ENCODE results near the gene UBAP2.
A peak's percentile ranks its signal among the peaks of the same experiment; 100 is the strongest.

The UBAP2 gene

GRCh38 chr9:33921967-33922895 lies 126.5 kb downstream of the UBAP2 start:
- DNase-seq (ENCODE audit: low read depth), result peak; percentile 34

GRCh38 chr9:33919276-33919897 lies 129.3 kb downstream of the UBAP2 start:
- DNase-seq (ENCODE audit: low read depth), result no peak

- DNase-seq (ENCODE audit: low read depth), result no peak
Observed at GRCh38 chr9:33917036-33917435, 131.7 kb downstream of the UBAP2 start.

GRCh38 chr9:33914887-33915628 lies 133.6 kb downstream of the UBAP2 start:
- DNase-seq (ENCODE audit: low read depth), result no peak

GRCh38 chr9:33913541-33913940 lies 135.1 kb downstream of the UBAP2 start:
- no peak for DNase-seq (ENCODE audit: low read depth)

- DNase-seq (ENCODE audit: low read depth), result no peak
Observed at GRCh38 chr9:33908749-33909148, 139.9 kb downstream of the UBAP2 start.

- DNase-seq (ENCODE audit: low read depth), result no peak
Observed at GRCh38 chr9:33908114-33908513, 140.6 kb downstream of the UBAP2 start.

GRCh38 chr9:33907347-33907746 lies 141.3 kb downstream of the UBAP2 start:
- DNase-seq (ENCODE audit: low read depth), result no peak

- no peak for DNase-seq (ENCODE audit: low read depth)
Observed at GRCh38 chr9:33906769-33907168, 141.9 kb downstream of the UBAP2 start.

- DNase-seq (ENCODE audit: low read depth), result no peak
Observed at GRCh38 chr9:33905137-33905536, 143.6 kb downstream of the UBAP2 start.

GRCh38 chr9:33903157-33903780 lies 145.4 kb downstream of the UBAP2 start:
- no peak for DNase-seq (ENCODE audit: low read depth)

GRCh38 chr9:33894316-33894715 lies 154.4 kb downstream of the UBAP2 start:
- DNase-seq (ENCODE audit: low read depth), result no peak

GRCh38 chr9:33893861-33894260 lies 154.8 kb downstream of the UBAP2 start:
- DNase-seq (ENCODE audit: low read depth), result peak; percentile 17

- no peak for DNase-seq (ENCODE audit: low read depth)
Observed at GRCh38 chr9:33885948-33886347, 162.7 kb downstream of the UBAP2 start.

GRCh38 chr9:33884856-33885701 lies 163.6 kb downstream of the UBAP2 start:
- DNase-seq (ENCODE audit: low read depth), result peak; percentile 61

GRCh38 chr9:33881635-33882034 lies 167.1 kb downstream of the UBAP2 start:
- DNase-seq (ENCODE audit: low read depth), result peak; percentile 30

- peak; percentile 15 for DNase-seq (ENCODE audit: low read depth)
Observed at GRCh38 chr9:33880211-33881089, 168.2 kb downstream of the UBAP2 start.

GRCh38 chr9:33878691-33879366 lies 169.9 kb downstream of the UBAP2 start:
- DNase-seq (ENCODE audit: low read depth), result no peak

GRCh38 chr9:33877727-33878489 lies 170.8 kb downstream of the UBAP2 start:
- no peak for DNase-seq (ENCODE audit: low read depth)

All from EH (cell line).